Stimulated activated CD4-positive, alpha-beta T cell treated with anti-CD3 and anti-CD28 coated beads, Interleukin-1b, Interleukin-23, amount 100 ng/mL, for 24 hours (primary cell): ENCODE measurements around the gene PACS1.
"Not testable (repeated sequence)": the region's sequence is repeated elsewhere in the genome, so short reads cannot be mapped to it uniquely, and the experiment has no call there.

Source experiments
- DNase-seq, 4 experiments: peaks; one replicate each; pipeline ENCODE4 v3.0.0-alpha.2; 2020; ENCODE audit warnings: low read depth in 4 of 4, low spot score in 1 of 4

PACS1 gene

DNA sequence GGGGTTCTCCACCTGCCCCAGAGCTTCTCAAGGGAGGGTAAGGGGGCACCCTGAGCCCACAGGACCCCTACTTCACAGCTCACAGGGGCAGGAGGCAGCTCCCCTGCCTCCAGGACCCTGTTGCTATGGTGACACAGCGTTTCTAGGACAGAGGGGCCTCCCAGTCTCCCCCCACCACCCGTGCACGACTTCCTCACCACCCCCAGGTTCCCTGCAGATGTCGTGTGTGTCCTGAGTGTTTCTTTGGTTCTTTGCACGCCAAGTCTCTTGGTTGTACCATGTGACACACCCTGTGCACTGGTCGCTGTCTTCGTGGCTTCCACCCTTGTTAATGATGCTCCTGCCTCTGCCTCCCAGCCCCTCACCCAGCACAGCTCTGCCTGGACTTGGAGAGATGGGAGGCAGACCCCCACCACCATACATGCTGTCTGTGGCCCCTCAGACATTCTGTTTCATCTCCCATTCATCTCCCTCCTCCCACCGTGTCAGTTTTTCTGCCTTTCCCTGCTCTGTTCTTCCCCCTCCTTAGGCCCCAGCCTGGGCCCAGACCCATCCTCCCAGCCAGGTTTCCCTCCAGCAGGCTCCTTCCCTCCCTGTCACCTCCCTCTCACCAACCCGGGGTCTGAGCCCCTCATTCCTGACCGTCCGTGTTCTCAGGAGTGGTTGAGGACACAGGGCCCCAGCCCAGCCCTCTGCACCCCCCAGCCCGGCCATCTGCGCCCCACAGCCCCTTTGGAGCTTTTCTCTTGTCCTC is 173.9 kb downstream of the PACS1 start:
- DNase-seq: no peak

GRCh38 chr11:66247295-66247694 is 177.2 kb downstream of the PACS1 start:
- DNase-seq: no peak

DNA sequence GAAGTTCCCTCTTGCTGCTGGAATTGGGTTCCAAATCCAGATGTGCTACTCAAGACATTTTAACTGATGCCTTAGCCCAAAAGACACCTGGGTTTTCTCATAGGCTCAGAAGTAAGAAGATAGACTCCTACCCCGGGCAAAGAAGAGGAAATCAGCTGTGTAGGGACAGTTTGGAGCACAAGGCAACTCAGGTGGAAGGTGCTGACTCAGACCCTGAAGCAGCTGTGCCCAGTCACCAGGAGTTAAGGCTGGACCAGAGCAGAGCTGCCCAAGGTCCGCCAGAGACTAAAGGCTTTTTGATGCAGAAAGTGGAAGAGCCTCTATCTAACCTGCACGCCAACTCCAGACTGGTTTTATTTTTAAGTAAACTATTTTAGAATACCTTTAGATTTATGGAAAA is 177.7 kb downstream of the PACS1 start:
- no peak for DNase-seq

DNA sequence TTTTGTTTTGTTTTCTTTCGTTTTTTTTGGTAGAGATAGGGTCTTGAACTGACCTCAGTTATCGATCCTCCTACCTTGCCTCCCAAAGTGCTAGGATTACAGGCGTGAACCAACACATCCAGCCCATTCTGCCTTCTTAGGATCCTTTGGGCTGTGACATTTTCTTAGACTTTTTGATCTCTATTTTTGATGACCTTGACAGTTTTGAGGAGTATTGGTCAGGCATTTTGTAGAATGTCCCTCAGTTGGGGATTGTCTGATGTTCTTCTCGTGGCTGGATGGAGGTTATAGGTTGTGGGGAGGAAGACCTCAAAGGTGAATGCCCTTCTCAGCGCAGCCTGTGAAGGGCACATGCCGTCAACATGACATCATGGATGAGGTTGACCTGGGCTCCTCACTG is 178.8 kb downstream of the PACS1 start:
- DNase-seq: no peak

DNA sequence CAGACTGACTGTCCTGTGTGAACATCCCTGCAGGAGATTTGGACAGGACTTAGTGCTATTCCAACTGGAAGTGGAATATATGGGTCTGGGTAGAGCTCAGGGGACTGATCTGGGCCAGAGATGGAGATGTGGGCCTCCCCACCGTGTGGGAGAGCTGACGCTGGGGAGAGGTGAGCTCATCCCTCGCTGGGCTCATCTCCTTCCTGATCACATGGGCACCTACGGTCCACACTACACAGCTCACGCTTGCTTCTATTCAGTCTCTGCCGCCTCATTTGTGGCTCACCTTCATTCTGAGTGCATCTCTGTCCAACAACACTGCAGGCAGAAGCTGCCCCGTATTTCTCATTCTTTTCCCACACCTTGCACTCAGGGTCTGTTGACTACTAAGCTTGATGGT is 181.7 kb downstream of the PACS1 start:
- DNase-seq: no peak

DNA sequence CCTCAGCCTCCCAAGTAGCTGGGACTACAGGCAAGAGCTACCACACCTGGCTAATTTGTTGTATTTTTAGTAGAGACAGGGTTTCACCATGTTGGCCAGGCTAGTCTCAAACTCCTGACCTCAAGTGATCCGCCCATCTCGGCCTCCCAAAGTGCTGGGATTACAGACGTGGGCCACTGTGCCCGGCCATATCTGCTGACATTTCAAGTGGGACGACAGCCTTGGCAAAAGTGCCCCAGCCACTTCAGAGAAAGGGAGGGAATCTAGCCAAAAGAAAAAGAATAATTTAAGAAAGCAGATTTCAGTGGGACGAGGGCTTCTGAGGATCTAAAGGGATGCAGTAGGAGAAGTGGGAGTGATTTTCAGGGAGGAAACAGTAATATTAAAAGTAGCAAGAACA is 183.0 kb downstream of the PACS1 start:
- DNase-seq: not testable (repeated sequence)

GRCh38 chr11:66258473-66258893 is 188.4 kb downstream of the PACS1 start:
- no peak for DNase-seq

DNA sequence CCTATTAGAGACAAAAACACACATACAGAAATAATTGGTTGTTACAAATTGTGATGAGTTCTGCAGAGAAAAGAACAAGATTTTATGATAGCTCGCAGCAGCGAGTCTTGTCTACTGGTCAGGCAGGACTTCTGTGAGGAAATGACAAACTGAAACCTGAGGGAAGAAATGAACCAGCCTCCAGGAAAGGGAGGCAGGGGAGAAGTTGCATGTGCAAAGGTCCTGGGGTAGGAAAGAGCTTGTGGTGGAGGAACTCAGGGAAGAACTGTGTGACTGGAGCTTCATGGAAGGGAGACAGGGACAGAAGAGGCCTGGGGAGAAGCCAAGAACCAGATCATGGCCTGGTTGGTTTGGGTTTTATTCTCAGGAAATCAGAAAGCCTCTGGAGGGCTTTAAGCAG is 189.2 kb downstream of the PACS1 start:
- no peak for DNase-seq

GRCh38 chr11:66259956-66260355 is 189.9 kb downstream of the PACS1 start:
- no peak for DNase-seq

DNA sequence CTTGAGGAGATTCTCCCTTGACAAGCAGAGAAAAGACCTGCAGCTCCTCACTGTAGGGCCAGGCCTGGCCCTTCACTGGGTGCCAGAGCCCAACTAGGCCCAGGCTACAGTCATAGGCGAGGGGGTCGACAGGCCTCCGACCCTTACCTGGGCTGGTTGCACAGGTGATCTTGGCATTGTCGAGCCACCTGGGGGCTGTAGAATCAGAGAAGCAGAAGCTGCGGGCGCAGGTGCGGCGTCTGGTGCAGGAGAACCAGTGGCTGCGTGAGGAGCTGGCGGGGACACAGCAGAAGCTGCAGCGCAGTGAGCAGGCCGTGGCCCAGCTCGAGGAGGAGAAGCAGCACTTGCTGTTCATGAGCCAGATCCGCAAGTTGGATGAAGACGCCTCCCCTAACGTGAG is 191.5 kb downstream of the PACS1 start:
- no peak for DNase-seq

DNA sequence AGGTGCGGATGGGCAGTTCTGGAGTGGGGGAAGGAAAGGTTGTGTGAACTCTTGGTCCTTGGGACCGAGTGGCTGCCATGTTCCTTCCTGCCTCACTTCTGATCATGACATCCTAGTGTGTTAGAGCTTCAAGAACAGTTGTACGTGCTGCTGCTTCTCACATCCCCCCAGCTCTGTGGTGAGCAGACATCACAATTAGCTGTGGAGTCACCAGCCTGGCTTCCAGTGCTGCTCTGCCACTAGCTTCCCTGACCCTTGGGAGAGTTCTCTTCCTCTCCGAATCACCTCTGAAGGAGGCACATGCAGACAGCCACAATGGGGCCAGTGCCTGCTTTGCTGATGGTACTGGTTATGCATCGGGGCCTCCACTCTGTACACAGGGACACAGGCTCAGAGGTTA is 192.1 kb downstream of the PACS1 start:
- DNase-seq: no peak

- DNase-seq: no peak
Measured at GRCh38 chr11:66262696-66263095, 192.6 kb downstream of the PACS1 start.

- DNase-seq: no peak
Measured at GRCh38 chr11:66263231-66263630, 193.2 kb downstream of the PACS1 start.

- DNase-seq: no peak
Measured at GRCh38 chr11:66263785-66264184, 193.7 kb downstream of the PACS1 start.

GRCh38 chr11:66264383-66264782 is 194.3 kb downstream of the PACS1 start:
- DNase-seq: no peak

DNA sequence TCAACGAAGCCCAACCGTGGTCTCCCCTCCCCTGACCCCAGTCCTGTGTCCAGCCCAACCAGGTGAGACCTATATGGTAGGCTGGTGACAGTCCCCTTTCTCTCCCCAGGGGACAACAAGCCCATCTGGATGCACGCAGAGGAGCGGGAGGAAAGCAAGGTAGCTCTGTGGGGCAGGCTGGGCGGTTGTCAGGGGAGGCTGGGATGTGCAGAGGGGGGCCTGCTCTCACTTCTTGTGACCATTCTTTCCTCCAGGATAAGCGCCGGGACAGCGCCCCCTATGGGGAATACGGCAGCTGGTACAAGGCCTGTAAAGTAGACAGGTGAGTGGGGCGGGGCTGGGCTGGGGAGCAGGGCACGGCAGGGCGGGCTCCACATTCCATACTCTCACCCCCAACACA is 194.8 kb downstream of the PACS1 start:
- peak in 1 of 4 experiments; percentile 35 for DNase-seq

GRCh38 chr11:66265531-66266377 is 195.7 kb downstream of the PACS1 start:
- no peak for DNase-seq

DNA sequence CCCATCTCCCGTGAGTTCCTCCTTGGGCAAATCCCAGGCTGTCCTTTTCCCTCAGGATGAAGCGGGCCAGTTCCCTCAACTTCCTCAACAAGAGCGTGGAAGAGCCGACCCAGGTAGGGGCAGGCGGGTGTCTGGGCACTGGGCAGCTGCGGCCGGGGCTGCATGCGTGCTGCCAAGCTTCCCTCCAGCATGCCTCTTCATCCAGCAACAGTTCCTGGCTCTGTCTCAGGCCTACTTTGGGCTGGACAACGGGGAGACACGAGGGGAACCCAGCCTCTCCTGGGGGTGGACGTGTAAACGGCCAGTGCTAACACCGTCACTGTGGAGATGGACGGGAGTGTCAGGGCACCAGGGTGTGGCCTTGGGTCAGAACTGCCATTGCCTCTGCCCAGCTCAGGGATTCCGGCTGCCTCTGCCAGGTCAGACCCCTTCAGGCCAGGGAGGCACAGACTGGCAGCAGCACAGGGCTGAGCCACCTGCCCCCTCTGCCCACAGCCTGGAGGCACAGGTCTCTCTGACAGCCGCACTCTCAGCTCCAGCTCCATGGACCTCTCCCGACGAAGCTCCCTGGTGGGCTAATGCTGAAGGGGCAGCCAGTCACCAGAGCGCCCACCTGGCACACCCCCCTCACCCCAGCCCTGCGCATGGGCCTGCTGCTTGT is 196.4 kb downstream of the PACS1 start:
- DNase-seq: no peak

DNA sequence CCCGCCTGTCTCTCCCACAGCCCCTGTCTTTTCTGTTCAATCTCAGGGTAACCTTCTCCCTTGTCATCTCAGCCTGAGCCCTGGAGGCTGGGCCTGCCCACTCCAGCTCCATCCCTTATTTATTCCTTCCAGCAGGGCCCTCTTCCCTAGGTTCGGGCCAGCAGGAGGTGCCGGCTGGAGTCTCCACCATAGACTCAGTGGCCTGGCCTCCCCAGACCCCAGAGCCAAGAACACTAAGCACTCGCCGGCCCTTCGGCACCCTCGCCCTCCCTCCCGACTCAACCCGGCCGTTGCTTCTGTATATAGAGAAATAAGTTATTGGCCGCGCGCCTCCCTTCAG is 196.9 kb downstream of the PACS1 start:
- DNase-seq: no peak

DNA sequence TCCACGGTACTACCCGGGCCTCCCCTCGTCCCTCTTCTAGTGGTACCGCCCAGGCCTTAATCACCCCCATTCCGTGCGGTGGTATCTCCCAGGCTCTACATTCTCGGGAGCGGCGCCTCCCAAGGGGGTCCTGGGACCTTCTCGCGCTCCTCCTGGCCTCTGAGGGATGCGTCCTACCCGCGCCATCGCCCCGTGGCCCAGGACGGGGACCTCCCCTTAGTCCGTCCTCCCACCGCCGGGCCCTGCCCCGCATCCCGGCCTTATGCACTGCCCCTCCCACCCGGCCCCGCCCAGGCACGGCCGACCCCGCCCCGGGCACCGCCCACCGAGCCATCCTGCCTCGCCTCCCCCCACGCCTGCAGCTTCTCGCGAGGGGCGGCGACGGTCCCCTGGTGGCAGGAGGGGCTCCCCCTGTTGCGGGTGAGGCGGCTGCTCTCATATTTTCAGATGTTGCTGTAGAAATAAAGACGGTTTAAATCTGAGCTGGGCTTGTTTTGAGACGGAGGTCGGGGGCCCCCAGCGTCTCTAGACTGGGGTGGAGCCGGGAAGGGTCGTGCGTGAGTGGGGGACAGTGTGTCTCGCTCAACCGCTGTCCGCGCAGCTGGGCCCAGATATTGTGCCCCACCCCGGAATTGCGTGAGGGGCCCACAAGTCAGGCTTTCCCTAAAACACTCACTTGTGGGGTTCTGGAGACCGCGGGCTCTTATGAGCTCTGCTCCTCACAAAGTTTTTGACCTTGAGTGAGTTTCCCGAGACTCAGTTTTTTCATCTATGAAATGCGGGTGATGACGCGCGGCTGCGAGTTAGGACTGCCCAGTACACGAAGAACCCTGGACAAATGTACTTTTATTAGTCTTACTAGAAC is 197.5 kb downstream of the PACS1 start:
- peak; percentile 73 to 82 (median 78) for DNase-seq
